HG02973 (cell line): ENCODE measurements around the gene HEG1.
A peak's percentile ranks its signal among the peaks of the same experiment; 100 is the strongest.

Experiments
- ATAC-seq: cut with Tn5 transposase; IDR thresholded peaks from one replicate; pipeline ENCODE4 v1.9.1; 2021; ENCODE audit warnings: moderate library complexity; ENCODE audit not compliant: unreplicated experiment

Gene HEG1

GRCh38 chr3:125051715-125052581, 3.8 kb downstream of the HEG1 start:
- no peak for ATAC-seq

GRCh38 chr3:125051205-125051604, 4.6 kb downstream of the HEG1 start:
- no peak for ATAC-seq

- no peak for ATAC-seq
These were observed 5.2 kb downstream of the HEG1 start for GRCh38 chr3:125050488-125051090.

GRCh38 chr3:125048282-125048681, 7.5 kb downstream of the HEG1 start:
- ATAC-seq = no peak

- ATAC-seq = no peak
These were observed 9.8 kb downstream of the HEG1 start for GRCh38 chr3:125045965-125046364.

DNA sequence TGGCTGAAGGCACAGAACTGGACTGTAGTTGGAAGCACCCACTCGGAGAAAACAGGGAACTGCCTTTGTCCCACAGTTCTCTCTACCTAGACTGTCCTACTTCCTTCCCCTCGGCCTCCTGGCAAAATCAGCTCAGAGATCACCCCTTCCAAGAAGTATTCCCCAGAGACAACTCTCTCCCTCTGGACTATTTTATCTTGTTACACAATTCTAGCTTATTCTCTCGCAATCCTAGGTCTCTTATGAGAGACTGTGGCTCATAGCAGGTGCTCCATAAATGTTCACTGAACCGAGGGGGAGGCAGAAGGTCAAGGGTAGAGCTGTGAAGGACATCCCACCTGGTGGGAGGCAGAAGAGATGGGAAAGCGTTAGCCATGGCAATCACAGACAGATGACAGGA, 10.6 kb downstream of the HEG1 start:
- ATAC-seq = no peak

- no peak for ATAC-seq
These were observed 12.1 kb downstream of the HEG1 start for GRCh38 chr3:125043599-125044151.

DNA sequence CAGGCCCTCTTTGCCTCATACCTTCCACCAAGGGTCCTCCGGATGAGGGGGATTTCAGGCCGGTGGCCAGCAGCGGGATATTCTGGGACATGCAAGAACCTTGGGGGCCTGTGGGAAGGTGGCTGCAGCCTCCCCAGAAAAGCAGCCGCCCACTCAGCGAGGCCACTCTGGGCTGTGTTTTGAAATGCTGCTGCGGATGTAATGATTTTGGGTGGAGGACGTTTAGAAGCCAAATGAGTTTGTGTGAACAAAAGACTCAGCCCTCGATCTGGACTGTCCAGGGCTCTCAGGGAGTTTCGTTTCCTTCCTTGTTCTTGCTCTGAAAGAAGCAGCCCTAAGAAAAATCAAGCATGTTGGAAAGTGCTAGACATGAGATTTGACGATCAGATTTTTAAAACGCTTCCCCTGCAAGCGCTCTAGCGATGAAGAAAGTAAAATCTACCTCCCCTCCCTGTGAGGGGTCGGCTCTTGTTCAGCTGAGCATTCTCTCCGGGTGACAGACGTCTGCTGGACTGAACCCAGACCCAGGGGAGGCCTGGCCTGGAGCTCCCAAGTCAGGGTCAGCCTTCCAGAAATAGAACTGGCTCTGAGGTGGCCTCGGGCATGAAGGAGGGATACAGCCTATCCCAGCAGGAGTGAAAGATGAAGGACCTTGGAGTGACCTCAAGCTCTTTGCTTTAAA, 12.9 kb downstream of the HEG1 start:
- ATAC-seq = no peak

DNA sequence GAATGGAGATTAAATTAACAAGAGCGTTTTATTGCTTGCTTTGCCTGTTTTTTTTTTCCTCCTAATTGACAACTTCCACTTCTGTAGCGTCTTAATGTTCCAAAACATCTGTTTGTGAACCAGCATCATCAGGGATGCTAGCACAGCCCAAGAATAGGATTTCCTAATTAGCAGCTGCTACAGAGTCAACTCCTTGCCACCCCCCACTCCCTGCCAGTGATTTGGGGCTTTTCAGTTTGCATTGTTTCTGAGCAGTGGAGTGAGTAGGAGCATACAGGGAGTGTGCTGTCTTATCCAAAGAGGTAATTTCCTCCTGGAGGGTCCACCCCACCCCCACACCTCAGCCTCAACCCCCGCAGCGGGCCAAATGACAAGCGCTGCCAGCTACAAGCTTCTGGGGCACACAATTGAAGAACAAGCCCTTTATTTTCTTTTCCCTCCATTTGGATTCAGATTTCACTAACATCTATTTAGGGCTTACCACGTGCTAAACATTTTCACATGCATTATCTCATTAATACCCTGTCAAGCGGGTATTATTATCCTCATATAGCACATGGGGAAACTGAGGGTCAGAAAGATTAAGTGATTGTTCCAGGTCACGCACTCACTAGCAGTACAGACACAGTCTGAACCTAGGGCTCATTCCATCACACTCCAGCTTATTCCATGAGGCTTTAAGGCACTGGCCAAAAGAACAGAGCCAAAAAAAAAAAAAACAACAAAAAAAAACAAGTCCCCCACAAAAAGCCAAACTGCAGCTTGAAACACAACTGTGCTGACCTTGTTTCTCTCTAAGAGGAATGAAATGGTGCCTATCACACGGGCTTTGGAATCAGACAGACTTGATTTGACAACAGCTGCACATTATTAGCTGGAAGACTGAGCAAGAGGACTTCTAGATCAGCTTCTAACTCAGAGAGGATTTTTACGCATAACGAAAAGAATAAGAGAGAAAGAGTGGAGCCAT, 16.4 kb downstream of the HEG1 start:
- ATAC-seq = no peak

GRCh38 chr3:125037498-125038150, 18.2 kb downstream of the HEG1 start:
- ATAC-seq = no peak

DNA sequence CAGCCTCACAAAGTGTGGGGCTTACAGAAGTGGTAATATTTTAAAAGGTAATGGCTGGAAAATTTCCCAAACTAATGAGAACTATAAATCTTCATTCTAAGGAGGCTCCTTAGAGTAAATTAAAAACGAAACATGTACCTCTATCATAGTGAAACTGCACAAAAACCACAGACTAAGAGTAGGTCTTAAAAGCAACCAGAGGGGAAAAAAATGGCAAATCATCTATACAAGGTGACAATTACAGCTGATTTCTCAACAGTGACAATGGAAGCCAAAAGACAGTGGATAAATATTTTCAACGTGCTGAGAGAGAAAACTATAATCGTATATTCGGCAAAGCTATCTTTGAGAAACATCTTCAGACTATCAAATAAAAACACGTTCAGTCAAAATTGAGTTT, 20.6 kb downstream of the HEG1 start:
- ATAC-seq = peak; percentile 79

- ATAC-seq = no peak
These were observed 22.2 kb downstream of the HEG1 start for GRCh38 chr3:125033616-125034015.

- no peak for ATAC-seq
These were observed 22.7 kb downstream of the HEG1 start for GRCh38 chr3:125033135-125033534.

GRCh38 chr3:125032683-125033082, 23.1 kb downstream of the HEG1 start:
- ATAC-seq = no peak

- ATAC-seq = no peak
These were observed 23.6 kb downstream of the HEG1 start for GRCh38 chr3:125032100-125032643.

DNA sequence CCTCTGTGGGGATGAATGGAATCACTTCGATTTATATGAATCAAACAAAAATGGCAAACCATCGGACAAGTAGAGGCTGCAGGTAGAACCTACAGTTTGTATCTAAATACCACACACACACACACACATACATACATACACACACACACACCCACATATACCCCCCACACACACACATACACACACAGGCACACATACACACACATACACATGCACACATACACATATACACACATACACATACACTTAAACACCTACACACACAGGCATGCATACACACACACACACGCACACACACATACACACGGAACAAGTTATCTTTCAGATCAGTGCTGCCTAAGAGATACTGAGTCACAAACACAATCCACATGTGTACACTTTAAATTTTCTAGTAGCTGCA, 24.3 kb downstream of the HEG1 start:
- ATAC-seq = no peak

DNA sequence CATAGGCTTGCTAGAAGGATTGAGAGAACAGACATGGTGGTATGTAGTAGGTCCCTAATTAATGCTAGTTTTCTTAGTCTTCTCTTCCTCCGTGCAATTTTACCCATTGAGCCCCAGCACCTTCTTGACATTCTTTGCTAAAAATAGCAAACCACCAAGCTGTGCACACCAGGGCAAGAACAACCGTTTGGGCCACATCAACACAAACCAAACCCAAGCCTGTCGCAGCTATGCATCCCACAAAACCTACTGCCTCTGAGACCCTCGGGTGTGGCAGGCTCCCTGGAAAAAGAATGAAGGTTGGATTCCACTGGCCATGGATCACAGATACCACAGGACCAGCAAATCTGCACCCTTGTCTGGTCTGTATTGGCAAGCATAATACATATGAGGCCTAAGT, 27.1 kb downstream of the HEG1 start:
- no peak for ATAC-seq

- no peak for ATAC-seq
These were observed 30.2 kb downstream of the HEG1 start for GRCh38 chr3:125025642-125026041.

GRCh38 chr3:125024817-125025216, 31.0 kb downstream of the HEG1 start:
- ATAC-seq = no peak
